SH-SY5Y (cell line): ENCODE results near the gene CDS2.

ENCODE experiments used
- GATA2 ChIP-seq: IDR thresholded peaks from 2 replicates; pipeline ENCODE4 v1.6.1; 2011; ENCODE audit warnings: mild to moderate bottlenecking, low read depth, low read length
- GATA3 ChIP-seq: IDR thresholded peaks from 2 replicates; pipeline ENCODE4 v1.6.1; 2011; ENCODE audit warnings: low read depth, mild to moderate bottlenecking, low read length, moderate library complexity

- TF ChIP-seq GATA3 (no peak), GATA2 (no peak)
Observed at GRCh38 chr20:5178046-5178445, 51.2 kb downstream of the CDS2 start.
